NCI-H82 (cell line): Measurements from ENCODE around the gene PRPF38B.
A peak's percentile ranks its signal among the peaks of the same experiment; 100 is the strongest.

Experiments used
- DNase-seq: peaks from one replicate; lab custom pipeline; 2025; lab: John Stamatoyannopoulos, UW

The PRPF38B gene

DNA sequence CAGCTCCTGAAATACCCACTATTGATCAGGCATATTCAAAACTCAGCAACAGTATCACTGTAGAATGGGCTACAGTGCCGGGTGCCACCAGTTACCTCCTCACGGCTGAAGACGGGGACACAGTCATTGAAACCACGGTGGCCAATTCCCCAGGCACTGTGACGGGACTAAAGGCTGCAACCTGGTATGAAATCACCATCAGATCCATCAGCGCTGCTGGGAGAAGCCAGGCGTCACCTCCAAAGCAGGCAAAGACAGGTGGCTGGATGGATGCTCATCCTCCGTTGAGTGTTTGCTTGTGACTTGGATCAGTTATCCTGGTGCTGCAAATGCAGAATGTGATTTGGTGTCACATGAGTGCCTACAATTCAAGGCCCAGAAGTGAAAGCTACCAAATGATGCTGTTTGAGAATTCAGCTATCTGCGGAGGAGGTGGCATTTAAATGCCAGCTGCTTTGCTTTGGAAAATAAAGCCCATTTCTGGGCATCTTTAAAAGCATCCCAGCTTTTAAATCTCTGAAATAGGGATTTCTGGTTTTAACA lies 25.7 kb downstream of the PRPF38B start:
- no peak for DNase-seq

DNA sequence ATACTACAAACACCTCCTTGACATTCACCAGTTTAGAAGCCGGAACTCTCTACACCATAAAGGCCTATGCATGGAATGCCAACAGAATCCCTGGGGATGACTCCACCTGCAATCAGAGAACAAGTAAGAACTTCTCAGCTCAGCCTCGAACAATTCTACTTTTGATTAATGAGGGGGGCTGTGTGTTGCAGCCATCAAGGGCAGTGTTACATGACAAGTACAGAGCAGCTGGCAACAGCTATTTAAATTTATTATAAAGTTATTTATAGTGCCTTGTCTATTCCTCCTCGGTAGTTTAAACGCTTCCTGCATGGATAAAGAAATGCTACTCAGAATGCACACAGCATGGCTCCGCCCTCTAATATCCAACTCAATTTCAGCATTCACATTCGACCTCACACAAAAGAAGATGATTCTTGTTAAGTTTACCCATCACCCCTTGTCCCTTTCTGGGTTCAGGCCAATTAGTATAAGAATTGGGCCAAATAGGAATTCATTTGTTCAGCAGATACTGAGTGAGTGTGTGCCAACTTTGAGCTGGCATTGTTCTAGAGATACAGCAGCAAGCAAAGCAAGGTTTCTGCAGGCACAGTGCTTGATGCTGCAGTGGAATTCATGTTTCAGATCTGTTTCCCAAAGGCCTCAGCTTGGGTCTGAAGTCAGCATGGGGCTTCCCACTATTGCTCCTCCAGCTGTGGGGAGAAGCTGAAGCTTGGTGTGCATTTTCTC lies 27.0 kb downstream of the PRPF38B start:
- no peak for DNase-seq

DNA sequence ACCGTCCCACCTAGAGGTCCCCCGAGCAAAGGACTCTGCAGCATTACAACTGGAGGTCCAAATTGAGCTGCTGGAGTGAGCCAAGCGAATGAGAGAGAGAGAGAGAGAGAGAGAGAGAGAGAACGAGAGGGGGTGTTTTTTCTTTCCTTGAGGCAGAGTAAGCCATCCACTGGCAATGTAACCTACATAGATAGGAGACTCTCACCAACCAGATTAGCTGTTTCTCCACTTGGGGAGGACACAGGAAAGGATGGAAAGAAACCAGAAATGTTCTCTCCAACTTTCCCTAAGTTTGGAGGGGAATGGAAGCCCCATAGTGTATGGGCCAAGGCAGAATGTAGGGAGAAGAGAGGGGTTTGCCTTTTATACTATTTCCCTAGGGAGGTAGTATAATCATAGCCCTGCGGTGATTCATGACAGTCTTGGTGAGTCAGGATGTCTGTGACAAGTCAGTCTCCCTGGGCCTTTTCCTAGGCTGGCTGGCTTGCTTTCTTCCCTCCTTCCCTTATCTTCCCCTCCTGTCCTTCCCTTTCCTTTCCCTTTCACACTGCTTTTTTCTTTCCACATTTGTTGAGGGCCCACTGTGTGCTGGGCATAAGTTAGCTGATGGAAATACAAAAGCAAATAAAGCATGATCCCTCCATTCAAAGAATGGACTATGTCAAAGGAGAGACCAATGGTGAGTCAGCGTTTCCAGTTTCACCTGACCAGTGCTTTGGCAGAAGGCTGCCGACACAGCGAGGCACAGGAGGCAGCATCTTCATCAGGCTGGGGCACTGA lies 27.7 kb downstream of the PRPF38B start:
- no peak for DNase-seq

- DNase-seq = no peak
These were observed 30.2 kb downstream of the PRPF38B start for GRCh38 chr1:108722292-108722691.

GRCh38 chr1:108725906-108726305 lies 33.8 kb downstream of the PRPF38B start:
- DNase-seq = no peak

- DNase-seq = no peak
These were observed 36.3 kb downstream of the PRPF38B start for GRCh38 chr1:108728327-108728923.

GRCh38 chr1:108729481-108729880 lies 37.4 kb downstream of the PRPF38B start:
- no peak for DNase-seq

GRCh38 chr1:108732398-108732797 lies 40.3 kb downstream of the PRPF38B start:
- no peak for DNase-seq

DNA sequence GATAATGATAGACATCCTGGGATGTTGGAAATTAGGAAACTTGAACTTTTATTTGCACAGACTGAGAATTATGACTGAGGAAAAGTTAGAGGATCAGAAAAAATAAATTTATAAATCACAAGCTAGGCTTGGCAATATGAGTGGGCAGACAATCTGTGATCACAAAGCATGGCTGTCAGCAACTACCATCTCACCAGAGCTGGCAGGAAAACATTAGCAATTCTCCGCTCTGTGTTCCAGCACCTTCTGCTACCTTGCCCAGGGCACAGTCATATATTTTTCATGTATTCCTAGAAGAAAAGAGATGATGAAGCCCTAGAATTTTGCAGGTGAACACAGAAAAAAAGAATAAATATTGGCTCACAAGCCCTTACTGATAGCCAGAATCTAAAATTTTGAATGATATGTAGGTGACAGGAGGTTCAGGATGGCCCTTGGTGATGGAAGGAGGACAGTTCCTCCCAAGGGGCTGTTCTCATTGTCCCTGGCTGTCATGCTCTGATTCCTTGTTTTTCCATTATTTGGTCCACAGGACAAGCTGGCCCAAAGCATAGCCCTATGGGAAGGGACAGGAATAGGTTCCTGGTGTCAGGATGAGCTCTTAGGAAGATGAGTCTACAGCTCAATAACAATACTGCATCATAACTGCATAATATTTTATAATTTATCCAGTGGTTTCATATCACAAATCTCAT lies 42.2 kb downstream of the PRPF38B start:
- no peak for DNase-seq

- DNase-seq = peak; percentile 11
These were observed 50.1 kb downstream of the PRPF38B start for GRCh38 chr1:108742253-108742652.

GRCh38 chr1:108745980-108746381 lies 53.9 kb downstream of the PRPF38B start:
- DNase-seq = no peak

- peak; percentile 99 for DNase-seq
These were observed 54.5 kb downstream of the PRPF38B start, which contains the start of gene STXBP3 for GRCh38 chr1:108746382-108747170. Gene STXBP3 (plus strand): TSS chr1:108746674. CDS start chr1:108746738, 64 bp downstream.

DNA sequence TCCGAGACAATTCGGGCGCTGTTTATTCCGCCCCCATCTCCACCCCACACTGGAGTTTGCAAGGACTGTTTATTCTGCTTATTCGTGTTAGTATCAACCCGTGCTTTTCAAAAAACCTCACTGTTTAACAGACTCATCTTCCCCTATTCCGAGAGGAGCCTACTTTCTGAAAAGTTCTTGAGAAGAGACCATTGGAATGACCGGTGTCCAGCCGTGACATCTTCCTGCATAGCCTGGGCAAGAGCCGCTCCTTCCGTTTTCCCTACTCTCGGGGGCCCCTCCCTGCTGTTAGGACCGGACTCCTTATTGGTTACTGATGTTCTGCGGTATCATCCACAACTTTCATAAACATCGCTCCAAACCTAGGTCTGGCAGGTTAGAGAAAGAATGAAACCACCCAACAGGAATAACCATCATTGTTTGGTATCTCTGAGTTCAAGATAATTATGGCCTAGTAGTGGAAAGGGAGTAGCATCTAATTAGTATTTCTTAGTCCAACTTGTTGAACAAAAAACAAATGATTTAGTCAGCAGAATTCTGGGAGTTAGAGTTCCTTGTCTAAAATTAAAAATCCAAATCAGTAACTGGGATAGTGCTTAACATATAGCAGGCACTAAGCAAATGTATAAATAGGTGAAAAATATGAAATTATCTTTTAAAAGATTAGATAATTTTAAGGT lies 55.2 kb downstream of the PRPF38B start:
- DNase-seq = peak; percentile 83

DNA sequence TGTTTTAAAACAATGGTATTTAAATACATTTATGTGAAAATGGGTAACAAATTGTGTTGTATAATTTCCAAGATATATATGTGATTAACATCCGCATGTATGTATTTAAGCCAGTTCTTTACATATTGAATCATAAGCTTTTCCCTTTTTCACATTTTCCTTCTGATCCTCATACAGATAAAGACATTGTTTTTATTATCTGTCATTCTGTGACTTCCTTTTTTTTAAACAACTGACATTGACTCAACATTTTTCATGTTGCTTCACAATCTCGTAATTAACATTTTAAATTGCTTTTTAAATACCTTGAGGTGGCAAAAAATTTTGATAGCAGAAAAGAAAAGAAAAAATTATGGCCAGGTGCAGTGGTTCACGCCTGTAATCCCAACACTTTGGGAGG lies 55.8 kb downstream of the PRPF38B start:
- DNase-seq = no peak

DNA sequence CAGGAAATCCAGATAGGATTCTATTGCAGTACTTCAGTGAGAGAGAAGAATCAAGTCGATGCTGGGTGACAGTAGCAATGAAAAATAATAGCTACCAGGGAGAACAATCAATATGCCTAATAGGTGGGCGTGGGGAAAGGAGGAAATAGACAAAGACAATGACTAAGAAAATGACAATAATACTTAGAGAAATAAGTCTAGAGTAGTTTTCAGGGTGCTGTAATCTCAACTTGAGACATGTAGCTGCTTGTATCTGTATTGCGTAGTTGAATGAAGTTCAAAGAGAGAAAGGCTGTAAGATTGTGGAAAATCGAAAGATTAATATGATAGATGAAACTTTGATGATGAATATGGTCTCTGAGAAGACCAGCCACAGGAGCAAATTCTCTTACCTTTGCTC lies 57.0 kb downstream of the PRPF38B start:
- no peak for DNase-seq

DNA sequence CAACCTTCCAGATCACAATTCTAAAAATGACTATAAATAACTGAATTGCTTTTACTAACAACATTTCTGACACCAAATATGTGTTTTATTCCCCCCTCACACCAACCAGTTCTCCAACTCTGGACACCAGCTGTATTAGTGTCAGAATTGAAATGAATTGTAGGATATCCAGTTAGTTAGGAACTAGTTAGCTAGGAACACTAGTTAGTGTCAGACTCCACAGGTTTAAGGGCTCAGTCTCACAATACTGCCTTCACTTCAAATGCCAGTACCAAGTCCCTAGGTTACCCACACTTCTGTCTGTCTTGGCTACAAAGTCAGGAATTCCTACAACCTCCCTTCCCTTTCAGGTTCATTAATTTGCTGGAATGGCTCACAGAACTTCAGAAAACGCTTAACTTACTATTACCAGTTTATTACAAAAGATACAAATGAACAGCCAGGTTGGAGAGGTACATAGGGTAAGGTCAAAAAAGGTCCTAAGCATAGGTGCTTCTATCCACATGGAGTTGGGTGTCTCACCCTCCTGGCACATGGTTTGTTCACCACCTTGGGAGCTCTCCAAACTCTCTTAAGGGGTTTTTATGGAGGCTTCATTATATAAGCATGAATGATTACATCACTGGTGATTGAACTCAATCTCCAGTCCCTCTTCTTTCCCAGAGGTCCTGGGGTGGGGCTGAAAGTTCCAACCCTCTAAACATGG lies 58.5 kb downstream of the PRPF38B start:
- DNase-seq = no peak
